ENCODE results near the gene KLF15. TPM values are rescaled to one million over a fixed set of nuclear protein-coding genes. Genes with fewer than 3 reads are reported as not detected.

Gene KLF15
- polyA plus RNA-seq, 2 donors, result 5.0 to 8.2 TPM

GRCh38 chr3:126365351-126366277, 8.4 kb upstream of the KLF15 start:
- no peak overlapping the region for H3K27ac ChIP-seq (ENCODE audit: low read depth in 2 of 2, low read length in 1 of 2)
- no peak overlapping the region for H3K4me3 ChIP-seq (ENCODE audit: low read depth in 1 of 2, low read length in 2 of 2)
- WGBS, 2 donors, result 86 to 92% methylated on average over 10 to 11 of the region's 11 CpGs
- H3K36me3 ChIP-seq (ENCODE audit: control insufficient read depth in 2 of 2, insufficient read depth in 2 of 2, low read length in 1 of 2), result no peaks in the 10 kb centered on the region
- no peaks in the 10 kb centered on the region for H3K4me1 ChIP-seq (ENCODE audit: control insufficient read depth in 2 of 2, insufficient read depth in 2 of 2, low read length in 1 of 2)
- H3K9me3 ChIP-seq (ENCODE audit: control insufficient read depth in 2 of 2, insufficient read depth in 1 of 2, low read depth in 1 of 2, low read length in 1 of 2), result no peaks in the 10 kb centered on the region
- H3K27me3 ChIP-seq (ENCODE audit: control insufficient read depth in 1 of 2, insufficient read depth in 2 of 2, low read length in 2 of 2), result no peaks in the 10 kb centered on the region

DNA sequence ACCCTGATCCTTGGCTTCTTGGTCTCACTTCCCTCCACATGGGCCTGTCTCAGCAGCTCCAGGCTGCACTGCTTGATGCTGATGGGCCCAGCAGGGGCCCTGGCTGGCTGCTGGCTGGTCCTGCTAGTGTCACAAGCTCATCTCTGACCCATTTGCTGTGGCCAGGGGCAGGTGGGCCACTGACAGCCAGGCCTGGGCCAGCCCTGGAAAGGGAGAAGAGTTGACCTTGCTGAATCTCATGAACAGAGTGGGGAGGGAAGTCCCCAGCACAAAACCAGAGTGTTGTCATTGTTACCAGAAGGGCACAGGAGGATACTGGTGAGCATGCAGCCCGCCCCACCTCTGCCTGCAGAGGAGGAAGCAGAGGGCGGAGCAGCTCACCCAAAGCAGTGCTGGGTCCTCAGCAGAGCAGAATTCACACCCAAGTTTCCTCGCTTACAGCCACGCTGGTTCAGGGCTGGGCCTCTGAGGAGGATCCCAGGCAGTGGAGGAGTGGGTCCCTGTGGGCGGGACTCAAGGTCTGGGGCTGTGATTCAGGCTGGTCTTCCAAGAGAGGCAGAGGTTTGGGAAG, 7.6 kb upstream of the KLF15 start:
- WGBS, 2 donors, result 87 to 92% methylated on average over 5 of the region's 5 CpGs
- H3K27ac ChIP-seq (ENCODE audit: low read depth in 2 of 2, low read length in 1 of 2), result no peak overlapping the region
- H3K36me3 ChIP-seq (ENCODE audit: control insufficient read depth in 2 of 2, insufficient read depth in 2 of 2, low read length in 1 of 2), result no peaks in the 10 kb centered on the region
- H3K9me3 ChIP-seq (ENCODE audit: control insufficient read depth in 2 of 2, insufficient read depth in 1 of 2, low read depth in 1 of 2, low read length in 1 of 2), result no peaks in the 10 kb centered on the region
- H3K4me1 ChIP-seq (ENCODE audit: control insufficient read depth in 2 of 2, insufficient read depth in 2 of 2, low read length in 1 of 2), result no peaks in the 10 kb centered on the region
- no peak overlapping the region for H3K4me3 ChIP-seq (ENCODE audit: low read depth in 1 of 2, low read length in 2 of 2)
- peaks cover 0 to 3% of the 10 kb centered on the region in 2 donors for H3K27me3 ChIP-seq (ENCODE audit: control insufficient read depth in 1 of 2, insufficient read depth in 2 of 2, low read length in 2 of 2)

DNA sequence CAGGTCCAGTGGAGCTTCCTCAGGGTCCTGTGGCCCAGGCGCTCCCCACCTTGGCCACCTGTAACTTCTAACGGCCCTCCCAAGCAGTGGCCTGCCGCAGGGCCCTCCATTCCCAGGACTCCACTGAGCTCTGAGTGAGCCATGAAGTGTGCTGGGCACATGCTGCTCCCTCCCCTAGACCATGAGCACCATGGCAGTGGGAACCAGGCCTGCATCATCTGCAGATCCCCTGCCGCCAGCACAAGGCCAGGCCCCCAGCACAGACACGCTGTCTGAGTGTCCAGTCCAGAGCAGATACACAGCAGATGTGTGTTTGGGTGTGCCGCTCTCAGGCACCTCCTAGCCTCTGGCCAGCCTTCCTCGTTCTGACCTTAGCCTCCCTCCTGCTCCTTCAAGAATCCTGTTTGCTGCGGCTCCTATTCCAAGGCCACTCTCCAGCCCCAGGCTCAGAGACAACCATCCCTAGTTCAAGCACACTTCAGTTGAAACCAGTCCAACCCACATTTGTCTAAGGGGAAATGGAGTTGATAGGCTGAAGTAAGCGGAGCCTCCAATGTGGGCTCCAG, 7.0 kb upstream of the KLF15 start:
- Histone ChIP-seq H3K27me3 (ENCODE audit: control insufficient read depth in 1 of 2, insufficient read depth in 2 of 2, low read length in 2 of 2) (peaks cover 0 to 3% of the 10 kb centered on the region in 2 donors), H3K36me3 (ENCODE audit: control insufficient read depth in 2 of 2, insufficient read depth in 2 of 2, low read length in 1 of 2) (no peaks in the 10 kb centered on the region), H3K4me1 (ENCODE audit: control insufficient read depth in 2 of 2, insufficient read depth in 2 of 2, low read length in 1 of 2) (no peaks in the 10 kb centered on the region), H3K27ac (ENCODE audit: low read depth in 2 of 2, low read length in 1 of 2) (no peak overlapping the region), H3K4me3 (ENCODE audit: low read depth in 1 of 2, low read length in 2 of 2) (no peak overlapping the region), H3K9me3 (ENCODE audit: control insufficient read depth in 2 of 2, insufficient read depth in 1 of 2, low read depth in 1 of 2, low read length in 1 of 2) (no peaks in the 10 kb centered on the region)
- WGBS, 2 donors, result 88 to 93% methylated on average over 8 to 9 of the region's 9 CpGs

DNA sequence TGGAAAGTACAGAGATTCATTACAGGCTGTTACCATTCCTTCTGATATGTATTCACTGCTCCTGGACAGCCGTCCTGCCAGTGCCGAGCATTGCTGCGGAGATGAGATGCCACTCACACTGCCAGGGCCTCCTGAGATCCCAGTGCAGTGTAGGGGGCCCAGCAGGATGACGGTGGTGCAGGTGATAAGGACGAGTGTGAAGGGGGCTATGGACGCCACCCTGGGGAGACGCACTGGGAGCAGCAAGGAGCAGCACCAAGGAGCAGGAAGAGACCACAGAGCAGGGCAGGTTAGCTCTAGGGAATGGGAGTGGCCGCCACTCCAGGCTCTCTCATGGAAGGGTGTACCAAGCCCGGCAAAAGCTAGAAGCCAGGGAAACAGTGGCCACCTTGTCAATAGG, 4.0 kb upstream of the KLF15 start:
- Histone ChIP-seq H3K4me1 (ENCODE audit: control insufficient read depth in 2 of 2, insufficient read depth in 2 of 2, low read length in 1 of 2) (peaks cover 2 to 8% of the 10 kb centered on the region in 2 donors), H3K27ac (ENCODE audit: low read depth in 2 of 2, low read length in 1 of 2) (no peak overlapping the region), H3K27me3 (ENCODE audit: control insufficient read depth in 1 of 2, insufficient read depth in 2 of 2, low read length in 2 of 2) (peaks cover 0 to 3% of the 10 kb centered on the region in 2 donors), H3K4me3 (ENCODE audit: low read depth in 1 of 2, low read length in 2 of 2) (no peak overlapping the region), H3K36me3 (ENCODE audit: control insufficient read depth in 2 of 2, insufficient read depth in 2 of 2, low read length in 1 of 2) (no peaks in the 10 kb centered on the region), H3K9me3 (ENCODE audit: control insufficient read depth in 2 of 2, insufficient read depth in 1 of 2, low read depth in 1 of 2, low read length in 1 of 2) (no peaks in the 10 kb centered on the region)
- WGBS, 2 donors, result 79 to 82% methylated on average over 9 of the region's 9 CpGs

DNA sequence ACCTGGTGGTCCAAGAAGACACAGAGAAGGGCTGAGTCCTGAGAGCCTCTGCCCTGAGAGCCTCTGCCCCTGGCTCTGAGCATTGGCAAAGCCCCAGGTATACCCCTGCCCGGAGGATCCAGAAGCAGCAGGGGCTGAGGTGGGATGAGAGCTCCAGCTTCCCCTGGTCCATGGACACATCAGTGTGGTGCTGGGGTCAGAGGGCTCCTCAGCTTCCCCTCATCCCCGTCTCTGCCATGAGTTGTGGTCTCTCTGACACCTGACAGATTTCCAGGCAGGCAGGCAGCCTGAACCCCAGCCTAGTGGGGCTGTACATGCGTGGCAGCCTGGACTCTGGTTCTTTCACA, 3.5 kb upstream of the KLF15 start:
- no peak overlapping the region for H3K27ac ChIP-seq (ENCODE audit: low read depth in 2 of 2, low read length in 1 of 2)
- peaks cover 4 to 8% of the 10 kb centered on the region in 2 donors for H3K4me1 ChIP-seq (ENCODE audit: control insufficient read depth in 2 of 2, insufficient read depth in 2 of 2, low read length in 1 of 2)
- no peaks in the 10 kb centered on the region for H3K9me3 ChIP-seq (ENCODE audit: control insufficient read depth in 2 of 2, insufficient read depth in 1 of 2, low read depth in 1 of 2, low read length in 1 of 2)
- no peak overlapping the region for H3K4me3 ChIP-seq (ENCODE audit: low read depth in 1 of 2, low read length in 2 of 2)
- no peaks in the 10 kb centered on the region for H3K36me3 ChIP-seq (ENCODE audit: control insufficient read depth in 2 of 2, insufficient read depth in 2 of 2, low read length in 1 of 2)
- WGBS, 2 donors, result 66 to 81% methylated on average over 3 of the region's 3 CpGs
- peaks cover 0 to 3% of the 10 kb centered on the region in 2 donors for H3K27me3 ChIP-seq (ENCODE audit: control insufficient read depth in 1 of 2, insufficient read depth in 2 of 2, low read length in 2 of 2)

GRCh38 chr3:126360046-126360713, 3.0 kb upstream of the KLF15 start:
- Histone ChIP-seq H3K4me1 (ENCODE audit: control insufficient read depth in 2 of 2, insufficient read depth in 2 of 2, low read length in 1 of 2) (peaks cover 6 to 8% of the 10 kb centered on the region in 2 donors), H3K27me3 (ENCODE audit: control insufficient read depth in 1 of 2, insufficient read depth in 2 of 2, low read length in 2 of 2) (peaks cover 0 to 3% of the 10 kb centered on the region in 2 donors), H3K36me3 (ENCODE audit: control insufficient read depth in 2 of 2, insufficient read depth in 2 of 2, low read length in 1 of 2) (no peaks in the 10 kb centered on the region), H3K4me3 (ENCODE audit: low read depth in 1 of 2, low read length in 2 of 2) (no peak overlapping the region), H3K9me3 (ENCODE audit: control insufficient read depth in 2 of 2, insufficient read depth in 1 of 2, low read depth in 1 of 2, low read length in 1 of 2) (no peaks in the 10 kb centered on the region), H3K27ac (ENCODE audit: low read depth in 2 of 2, low read length in 1 of 2) (no peak overlapping the region)
- 72 to 83% methylated on average over 3 of the region's 3 CpGs for WGBS, 2 donors

DNA sequence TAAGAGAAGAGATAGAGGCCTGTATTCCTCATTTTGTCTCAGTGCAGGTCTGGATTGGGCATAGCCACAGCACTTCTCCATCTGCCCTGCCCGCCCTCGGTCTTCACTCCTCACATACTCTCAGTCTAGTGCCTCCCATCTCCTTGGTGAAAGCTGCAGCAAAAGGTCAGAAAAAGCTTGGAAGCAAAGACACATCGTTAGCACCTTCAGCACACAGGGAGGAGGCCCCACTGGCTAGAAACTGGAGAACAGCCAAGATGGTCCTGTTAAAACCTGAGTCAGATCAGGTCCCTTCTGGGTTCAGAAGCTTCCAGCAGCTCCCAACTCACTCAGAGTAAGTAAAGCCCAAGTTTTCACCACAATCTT, 1.6 kb upstream of the KLF15 start:
- Histone ChIP-seq H3K4me3 (ENCODE audit: low read depth in 1 of 2, low read length in 2 of 2) (no peak overlapping the region), H3K36me3 (ENCODE audit: control insufficient read depth in 2 of 2, insufficient read depth in 2 of 2, low read length in 1 of 2) (no peaks in the 10 kb centered on the region), H3K27me3 (ENCODE audit: control insufficient read depth in 1 of 2, insufficient read depth in 2 of 2, low read length in 2 of 2) (peaks cover 0 to 3% of the 10 kb centered on the region in 2 donors), H3K4me1 (ENCODE audit: control insufficient read depth in 2 of 2, insufficient read depth in 2 of 2, low read length in 1 of 2) (peaks cover 6 to 8% of the 10 kb centered on the region in 2 donors), H3K9me3 (ENCODE audit: control insufficient read depth in 2 of 2, insufficient read depth in 1 of 2, low read depth in 1 of 2, low read length in 1 of 2) (no peaks in the 10 kb centered on the region), H3K27ac (ENCODE audit: low read depth in 2 of 2, low read length in 1 of 2) (no peak overlapping the region)
- WGBS, 2 donors, result 76 to 77% methylated on average over 3 of the region's 3 CpGs

GRCh38 chr3:126358038-126358815, 1.0 kb upstream of the KLF15 start:
- no peak overlapping the region for H3K27ac ChIP-seq (ENCODE audit: low read depth in 2 of 2, low read length in 1 of 2)
- peaks cover 0 to 3% of the 10 kb centered on the region in 2 donors for H3K27me3 ChIP-seq (ENCODE audit: control insufficient read depth in 1 of 2, insufficient read depth in 2 of 2, low read length in 2 of 2)
- peak overlapping the region in 1 of 2 donors; percentile 75 for H3K4me3 ChIP-seq (ENCODE audit: low read depth in 1 of 2, low read length in 2 of 2)
- H3K36me3 ChIP-seq (ENCODE audit: control insufficient read depth in 2 of 2, insufficient read depth in 2 of 2, low read length in 1 of 2), result no peaks in the 10 kb centered on the region
- no peaks in the 10 kb centered on the region for H3K9me3 ChIP-seq (ENCODE audit: control insufficient read depth in 2 of 2, insufficient read depth in 1 of 2, low read depth in 1 of 2, low read length in 1 of 2)
- peaks cover 6 to 8% of the 10 kb centered on the region in 2 donors for H3K4me1 ChIP-seq (ENCODE audit: control insufficient read depth in 2 of 2, insufficient read depth in 2 of 2, low read length in 1 of 2)
- 8 to 9% methylated on average over 11 of the region's 11 CpGs for WGBS, 2 donors
